Hindlimb muscle (tissue), 1 donor: ENCODE results near the gene P2RY11. TPM values are rescaled to one million over a fixed set of nuclear protein-coding genes. Genes with fewer than 3 reads are reported as not detected.

Experiments used
- DNase-seq: peaks from one replicate; pipeline ENCODE4 v3.0.0-alpha.2; 2013
- polyA plus RNA-seq: library from polyadenylated mRNA; unstranded; fragments of 120-200 nt; gene quantifications from one replicate; pipeline ENCODE4 v1.2.1, GENCODE V29; 2013; ENCODE audit not compliant: insufficient read length

P2RY11 gene
- polyA plus RNA-seq, 1 donor = 11.7 TPM

GRCh38 chr19:10113964-10114650 lies 2.6 kb downstream of the P2RY11 start:
- DNase-seq = no peak

GRCh38 chr19:10114651-10115391 lies 3.3 kb downstream of the P2RY11 start:
- no peak for DNase-seq

- DNase-seq = no peak
Observed at GRCh38 chr19:10115392-10116084, 4.0 kb downstream of the P2RY11 start.

GRCh38 chr19:10116085-10116865 lies 4.8 kb downstream of the P2RY11 start:
- DNase-seq = no peak

GRCh38 chr19:10116866-10117616 lies 5.5 kb downstream of the P2RY11 start:
- DNase-seq = no peak

GRCh38 chr19:10118960-10119359 lies 7.5 kb downstream of the P2RY11 start:
- DNase-seq = no peak

GRCh38 chr19:10120538-10121189 lies 9.2 kb downstream of the P2RY11 start:
- peak; percentile 59 for DNase-seq

GRCh38 chr19:10122045-10122444 lies 10.6 kb downstream of the P2RY11 start:
- no peak for DNase-seq

GRCh38 chr19:10124429-10124828 lies 12.9 kb downstream of the P2RY11 start:
- no peak for DNase-seq

GRCh38 chr19:10126213-10126639 lies 14.7 kb downstream of the P2RY11 start:
- DNase-seq = no peak

- no peak for DNase-seq
Observed at GRCh38 chr19:10132905-10133304, 21.4 kb downstream of the P2RY11 start.

GRCh38 chr19:10133596-10133995 lies 22.1 kb downstream of the P2RY11 start:
- no peak for DNase-seq

- DNase-seq = no peak
Observed at GRCh38 chr19:10134040-10134439, 22.5 kb downstream of the P2RY11 start.

- no peak for DNase-seq
Observed at GRCh38 chr19:10135551-10136334, 24.2 kb downstream of the P2RY11 start.

GRCh38 chr19:10136936-10137335 lies 25.4 kb downstream of the P2RY11 start:
- no peak for DNase-seq

- DNase-seq = no peak
Observed at GRCh38 chr19:10137751-10138682, 26.5 kb downstream of the P2RY11 start.

GRCh38 chr19:10138879-10139795 lies 27.6 kb downstream of the P2RY11 start:
- DNase-seq = no peak

- DNase-seq = no peak
Observed at GRCh38 chr19:10139952-10140351, 28.5 kb downstream of the P2RY11 start.
